Smooth muscle cell (in vitro differentiated cells): ENCODE measurements around the gene S100P. TPM values are rescaled to one million over a fixed set of nuclear protein-coding genes. Genes with fewer than 3 reads are reported as not detected.

Experiments used
- DNase-seq: peaks from one replicate; lab custom pipeline; 2025; ENCODE audit not compliant: unreplicated experiment; lab: John Stamatoyannopoulos, UW
- H2AFZ ChIP-seq: fragments of 200-600 bp; sonication (generic); 2 replicates; pipeline ENCODE4 v1.6.0; 2016; ENCODE audit warnings: antibody characterized with exemption, low read depth, mild to moderate bottlenecking
- H3F3A ChIP-seq: fragments of 200-600 bp; sonication (generic); 2 replicates; pipeline ENCODE4 v1.6.0; 2017; ENCODE audit warnings: antibody characterized with exemption, low read depth
- H3K27ac ChIP-seq: fragments of 200-600 bp; sonication (generic); 2 replicates; pipeline ENCODE4 v1.5.1; 2016; ENCODE audit warnings: low read depth, mild to moderate bottlenecking
- H3K27me3 ChIP-seq: fragments of 200-600 bp; sonication (generic); 2 replicates; pipeline ENCODE4 v1.6.1; 2016; ENCODE audit warnings: low read depth, mild to moderate bottlenecking
- H3K36me3 ChIP-seq: fragments of 200-600 bp; sonication (generic); 2 replicates; pipeline ENCODE4 v1.5.1; 2016; ENCODE audit warnings: low read depth
- H3K4me1 ChIP-seq: fragments of 200-600 bp; sonication (generic); 2 replicates; pipeline ENCODE4 v1.5.1; 2016; ENCODE audit warnings: low read depth
- H3K4me2 ChIP-seq: fragments of 200-600 bp; sonication (generic); 2 replicates; pipeline ENCODE4 v1.6.0; 2016; ENCODE audit warnings: mild to moderate bottlenecking
- H3K4me3 ChIP-seq: fragments of 200-600 bp; sonication (generic); 2 replicates; pipeline ENCODE4 v1.5.1; 2016; ENCODE audit warnings: mild to moderate bottlenecking
- H3K79me2 ChIP-seq: fragments of 200-600 bp; sonication (generic); 2 replicates; pipeline ENCODE4 v1.6.0; 2016; ENCODE audit warnings: low read depth, mild to moderate bottlenecking
- H3K9ac ChIP-seq: fragments of 200-600 bp; sonication (generic); 2 replicates; pipeline ENCODE4 v1.6.0; 2016; ENCODE audit warnings: low read depth
- H3K9me3 ChIP-seq: fragments of 200-600 bp; sonication (generic); replicated peaks from 2 replicates; pipeline ENCODE4 v1.5.1; 2016; ENCODE audit warnings: low read depth
- H4K20me1 ChIP-seq: fragments of 200-600 bp; sonication (generic); 2 replicates; pipeline ENCODE4 v1.6.0; 2016; ENCODE audit warnings: low read depth
- CTCF ChIP-seq: fragments of 200-600 bp; sonication (generic); IDR thresholded peaks from 2 replicates; pipeline ENCODE4 v1.5.1; 2017; ENCODE audit warnings: borderline replicate concordance, mild to moderate bottlenecking, antibody characterized with exemption; ENCODE audit not compliant: insufficient read depth, poor library complexity, severe bottlenecking
- WGBS: methylation state at CpG from one replicate; pipeline ENCODE4 v1.1.7; 2016; ENCODE audit warnings: low lambda C conversion rate; 5-methylcytosine and 5-hydroxymethylcytosine counted together
- polyA plus RNA-seq: library from polyadenylated mRNA; unstranded; fragments of >200 nt; fragmentation: Nextera tagmentation; extraction: Ambion mirVana; gene quantifications from 2 replicates; pipeline ENCODE4 v1.2.1, GENCODE V29; 2016
- total RNA-seq: library from RNA; depleted of rRNA; stranded (reverse); fragments of >200 nt; gene quantifications from 2 replicates; pipeline ENCODE4 v1.2.3, GENCODE V29; 2014

The S100P gene
- total and polyA plus RNA-seq, 2 experiments from 2014 or later: 4.0 to 6.6 TPM

GRCh38 chr4:6673660-6674499, 19.8 kb upstream of the S100P start:
- Histone ChIP-seq H3F3A (no peaks in the 10 kb centered on the region), H2AFZ (peak overlapping the region; percentile 64), H3K36me3 (no peaks in the 10 kb centered on the region), H4K20me1 (peaks cover 25% of the 10 kb centered on the region), H3K9me3 (no peaks in the 10 kb centered on the region), H3K4me1 (peaks cover 22% of the 10 kb centered on the region), H3K4me3 (peak overlapping the region; percentile 69), H3K27me3 (no peaks in the 10 kb centered on the region), H3K27ac (no peak overlapping the region), H3K4me2 (peak overlapping the region; percentile 97), H3K9ac (peak overlapping the region; percentile 47), H3K79me2 (peaks cover 16% of the 10 kb centered on the region)
- TF ChIP-seq CTCF: no peak
- DNase-seq: peak; percentile 57
- whole genome bisulfite sequencing: 3% methylated on average over 83 of the region's 89 CpGs

- H4K20me1 ChIP-seq: peaks cover 25% of the 10 kb centered on the region
- H3K4me2 ChIP-seq: peak overlapping the region; percentile 97
- H3K4me3 ChIP-seq: peak overlapping the region; percentile 69
- H3K79me2 ChIP-seq: peaks cover 16% of the 10 kb centered on the region
- DNase-seq: no peak
- peak overlapping the region; percentile 59 for H2AFZ ChIP-seq
- no peak overlapping the region for H3K27ac ChIP-seq
- H3K9me3 ChIP-seq: no peaks in the 10 kb centered on the region
- no peaks in the 10 kb centered on the region for H3F3A ChIP-seq
- TF ChIP-seq CTCF: peak; percentile 30
- H3K9ac ChIP-seq: peak overlapping the region; percentile 47
- no peaks in the 10 kb centered on the region for H3K36me3 ChIP-seq
- H3K4me1 ChIP-seq: peaks cover 22% of the 10 kb centered on the region
- no peaks in the 10 kb centered on the region for H3K27me3 ChIP-seq
- 9% methylated on average over 38 of the region's 40 CpGs for WGBS
These were observed 19.1 kb upstream of the S100P start for GRCh38 chr4:6674500-6675149.

GRCh38 chr4:6676722-6677558, 16.7 kb upstream of the S100P start:
- TF ChIP-seq CTCF: no peak

More at GRCh38 chr4:6676722-6677558, 16.7 kb upstream of the S100P start:
- no peaks in the 10 kb centered on the region for H3K9me3 ChIP-seq
- no peak overlapping the region for H3K4me3 ChIP-seq
- peaks cover 25% of the 10 kb centered on the region for H4K20me1 ChIP-seq
- H3K27ac ChIP-seq: no peak overlapping the region
- no peaks in the 10 kb centered on the region for H3K36me3 ChIP-seq
- DNase-seq: no peak
- H3K9ac ChIP-seq: no peak overlapping the region
- H2AFZ ChIP-seq: no peak overlapping the region
- no peak overlapping the region for H3K4me2 ChIP-seq
- 95% methylated on average over 21 of the region's 21 CpGs for WGBS
- no peaks in the 10 kb centered on the region for H3F3A ChIP-seq
- peaks cover 22% of the 10 kb centered on the region for H3K4me1 ChIP-seq
- peaks cover 16% of the 10 kb centered on the region for H3K79me2 ChIP-seq
- H3K27me3 ChIP-seq: no peaks in the 10 kb centered on the region
